Activated CD4-positive, alpha-beta T cell treated with anti-CD3 and anti-CD28 coated beads for 48 hours (primary cell): ENCODE results near the gene CDC25C.
"Not testable (repeated sequence)": the region's sequence is repeated elsewhere in the genome, so short reads cannot be mapped to it uniquely, and the experiment has no call there.

Source experiments
- DNase-seq: peaks from one replicate; pipeline ENCODE4 v3.0.0-alpha.2; 2020

The CDC25C gene

GRCh38 chr5:138344887-138345622, 13.5 kb upstream of the CDC25C start:
- DNase-seq: no peak

GRCh38 chr5:138340008-138340407, 8.4 kb upstream of the CDC25C start:
- DNase-seq: no peak

GRCh38 chr5:138339464-138339863, 7.9 kb upstream of the CDC25C start:
- DNase-seq: no peak

- DNase-seq: no peak
Observed at GRCh38 chr5:138339091-138339456, 7.5 kb upstream of the CDC25C start.

- peak; percentile 18 for DNase-seq
Observed at GRCh38 chr5:138338411-138339090, 6.9 kb upstream of the CDC25C start.

GRCh38 chr5:138337685-138338410, 6.2 kb upstream of the CDC25C start, which contains the start of gene FAM53C:
TSS of gene FAM53C (plus strand) at chr5:138338266. CDS start at chr5:138341336, 3,070 bp downstream.
- DNase-seq: peak; percentile 94

GRCh38 chr5:138336952-138337684, 5.5 kb upstream of the CDC25C start:
- DNase-seq: no peak

- peak; percentile 18 for DNase-seq
Observed at GRCh38 chr5:138334867-138335447, 3.4 kb upstream of the CDC25C start.

- DNase-seq: no peak
Observed at GRCh38 chr5:138330813-138331448, 673 bp downstream of the CDC25C start.

- DNase-seq: not testable (repeated sequence)
Observed at GRCh38 chr5:138318211-138318610, 13.4 kb downstream of the CDC25C start.

GRCh38 chr5:138316355-138316754, 15.2 kb downstream of the CDC25C start:
- no peak for DNase-seq

- no peak for DNase-seq
Observed at GRCh38 chr5:138315751-138316278, 15.8 kb downstream of the CDC25C start.

- no peak for DNase-seq
Observed at GRCh38 chr5:138305797-138306196, 25.8 kb downstream of the CDC25C start.

- DNase-seq: no peak
Observed at GRCh38 chr5:138303372-138303771, 28.2 kb downstream of the CDC25C start.

GRCh38 chr5:138289296-138289695, 42.3 kb downstream of the CDC25C start:
- no peak for DNase-seq

GRCh38 chr5:138287246-138287645, 44.4 kb downstream of the CDC25C start:
- DNase-seq: no peak

- peak; percentile 11 for DNase-seq
Observed at GRCh38 chr5:138282920-138283742, 48.5 kb downstream of the CDC25C start.

GRCh38 chr5:138280915-138281314, 50.7 kb downstream of the CDC25C start:
- DNase-seq: no peak

GRCh38 chr5:138276402-138277054, 55.1 kb downstream of the CDC25C start:
- DNase-seq: no peak

GRCh38 chr5:138275895-138276294, 55.7 kb downstream of the CDC25C start:
- DNase-seq: no peak
